HEK293 (cell line): ENCODE measurements around the gene PHACTR3.

Source experiments
- CTCF ChIA-PET: fragments of 350-600 bp; formaldehyde crosslinking; extraction: SDS; loops from one replicate; lab custom pipeline; 2021; ENCODE audit warnings: antibody characterized with exemption; lab: Yijun Ruan, JAX
- POLR2A ChIA-PET: fragments of 300-600 bp; formaldehyde crosslinking; extraction: SDS; loops from one replicate; lab custom pipeline; 2020; ENCODE audit warnings: antibody characterized with exemption, inconsistent platforms; lab: Yijun Ruan, JAX
- H3K27ac ChIP-seq: fragments of 200-500 bp; sonication (Bioruptor generic); 2 replicates; pipeline ENCODE4 v1.5.1; 2014; ENCODE audit warnings: low read depth, low read length, control low read depth, inconsistent platforms; ENCODE audit errors: extremely low read depth
- H3K36me3 ChIP-seq, 2 experiments: fragments of 200-500 bp in 1 of 2; sonication (Bioruptor generic) in 1 of 2; 1 replicate in 1 of 2; 2 replicates in 1 of 2; pipeline ENCODE4 v1.5.1; 2014 to 2017; ENCODE audit warnings: inconsistent platforms in 2 of 2, low read length in 2 of 2; ENCODE audit not compliant: control insufficient read depth in 2 of 2, insufficient read depth in 1 of 2
- H3K4me1 ChIP-seq: fragments of 200-500 bp; sonication (Bioruptor generic); 2 replicates; pipeline ENCODE4 v1.5.1; 2014; ENCODE audit warnings: mild to moderate bottlenecking, low read length, inconsistent platforms; ENCODE audit not compliant: control insufficient read depth, insufficient read depth
- H3K4me3 ChIP-seq: 2 replicates; pipeline ENCODE4 v1.5.1; 2011; ENCODE audit warnings: low read depth, mild to moderate bottlenecking, control low read depth, low read length, moderate library complexity
- H3K9me3 ChIP-seq: fragments of 200-500 bp; sonication (Bioruptor generic); 2 replicates; pipeline ENCODE4 v1.5.1; 2014; ENCODE audit warnings: low read depth, low read length, inconsistent platforms; ENCODE audit not compliant: control insufficient read depth, insufficient read depth
- EGR2 ChIP-seq: fragments of 450-650 bp; formaldehyde crosslinking; IDR thresholded peaks from 2 replicates; pipeline ENCODE4 v1.5.1; 2016; ENCODE audit warnings: low read depth, missing biosample characterization, missing genetic modification characterization
- PRDM4 ChIP-seq: fragments of 450-650 bp; formaldehyde crosslinking; IDR thresholded peaks from 2 replicates; pipeline ENCODE4 v1.5.1; 2017; ENCODE audit warnings: missing biosample characterization, missing genetic modification characterization
- ZBTB20 ChIP-seq: fragments of 450-650 bp; formaldehyde crosslinking; IDR thresholded peaks from 2 replicates; pipeline ENCODE4 v1.5.1; 2016; ENCODE audit warnings: missing biosample characterization, missing genetic modification characterization
- ZBTB26 ChIP-seq: fragments of 450-650 bp; formaldehyde crosslinking; optimal IDR thresholded peaks from 2 replicates; pipeline ENCODE3; 2016; ENCODE audit warnings: missing biosample characterization, mild to moderate bottlenecking, missing genetic modification characterization
- ZBTB6 ChIP-seq: fragments of 450-650 bp; formaldehyde crosslinking; IDR thresholded peaks from 2 replicates; pipeline ENCODE4 v1.5.1; 2017; ENCODE audit warnings: missing biosample characterization, missing genetic modification characterization
- ZFHX2 ChIP-seq: fragments of 450-650 bp; formaldehyde crosslinking; conservative IDR thresholded peaks from 2 replicates; pipeline ENCODE4 v1.5.1; 2016; ENCODE audit warnings: missing biosample characterization, missing genetic modification characterization
- ZFP37 ChIP-seq: fragments of 450-650 bp; formaldehyde crosslinking; IDR thresholded peaks from 2 replicates; pipeline ENCODE4 v1.5.1; 2016; ENCODE audit warnings: missing biosample characterization, missing genetic modification characterization
- ZFP69B ChIP-seq: fragments of 450-650 bp; formaldehyde crosslinking; IDR thresholded peaks from 2 replicates; pipeline ENCODE4 v1.5.1; 2016; ENCODE audit warnings: missing biosample characterization, missing genetic modification characterization
- ZNF121 ChIP-seq: fragments of 450-650 bp; formaldehyde crosslinking; IDR thresholded peaks from 2 replicates; pipeline ENCODE4 v1.5.1; 2016; ENCODE audit warnings: missing biosample characterization, missing genetic modification characterization
- ZNF146 ChIP-seq: fragments of 450-650 bp; formaldehyde crosslinking; IDR thresholded peaks from 2 replicates; pipeline ENCODE4 v1.5.1; 2016; ENCODE audit warnings: missing biosample characterization, missing genetic modification characterization
- ZNF214 ChIP-seq: fragments of 450-650 bp; formaldehyde crosslinking; IDR thresholded peaks from 2 replicates; pipeline ENCODE4 v1.5.1; 2017; ENCODE audit warnings: missing biosample characterization, mild to moderate bottlenecking, missing genetic modification characterization, borderline replicate concordance
- ZNF362 ChIP-seq: fragments of 450-650 bp; formaldehyde crosslinking; IDR thresholded peaks from 2 replicates; pipeline ENCODE4 v1.5.1; 2016; ENCODE audit warnings: missing biosample characterization, missing genetic modification characterization
- ZNF600 ChIP-seq: fragments of 450-650 bp; formaldehyde crosslinking; IDR thresholded peaks from 2 replicates; pipeline ENCODE4 v1.5.1; 2016; ENCODE audit warnings: missing biosample characterization, missing genetic modification characterization
- ZSCAN4 ChIP-seq: fragments of 450-650 bp; formaldehyde crosslinking; IDR thresholded peaks from 2 replicates; pipeline ENCODE4 v1.5.1; 2017; ENCODE audit warnings: missing biosample characterization, missing genetic modification characterization

PHACTR3 gene

GRCh38 chr20:59735486-59735885 is 131.1 kb downstream of the PHACTR3 start (continued):
- TF ChIP-seq ZNF362 (tag by site-specific recombination) (no peak), ZFP69B (no peak), ZNF214 (no peak), ZBTB6 (tag by site-specific recombination) (no peak), ZNF600 (tag by site-specific recombination) (no peak), ZNF146 (tag by site-specific recombination) (no peak)

GRCh38 chr20:59735917-59736316 is 131.6 kb downstream of the PHACTR3 start:
- H3K9me3 ChIP-seq, result no peaks in the 10 kb centered on the region
- no peak overlapping the region for H3K4me3 ChIP-seq
- H3K4me1 ChIP-seq, result no peaks in the 10 kb centered on the region
- ChIA-PET CTCF (no interaction called here), POLR2A (no interaction called here)
- TF ChIP-seq ZBTB20 (tag by site-specific recombination), result 0 out of 2 replicates have a peak, but pooled peaks have one; percentile 45
- TF ChIP-seq ZBTB26 (tag by site-specific recombination), result no peak
- no peaks in the 10 kb centered on the region for H3K36me3 ChIP-seq
- no peak overlapping the region for H3K27ac ChIP-seq

- no peaks in the 10 kb centered on the region for H3K9me3 ChIP-seq
- TF ChIP-seq ZFHX2 (tag by site-specific recombination) (peak; percentile 41), EGR2 (tag by site-specific recombination) (peak; percentile 48; the same call in 1 of the 2 replicates), PRDM4 (tag by site-specific recombination) (no peak)
- H3K4me1 ChIP-seq, result no peaks in the 10 kb centered on the region
- POLR2A ChIA-PET, result no interaction called here
- CTCF ChIA-PET, result no interaction called here
- H3K4me3 ChIP-seq, result no peak overlapping the region
- no peak overlapping the region for H3K27ac ChIP-seq
- no peaks in the 10 kb centered on the region for H3K36me3 ChIP-seq
Observed at GRCh38 chr20:59736366-59736765, 132.0 kb downstream of the PHACTR3 start.

- Histone ChIP-seq H3K36me3 (no peaks in the 10 kb centered on the region), H3K4me1 (no peaks in the 10 kb centered on the region), H3K4me3 (no peak overlapping the region), H3K9me3 (no peaks in the 10 kb centered on the region), H3K27ac (no peak overlapping the region)
- TF ChIP-seq ZFP37 (tag by site-specific recombination) (no peak), ZSCAN4 (tag by site-specific recombination) (peak; percentile 65; the same call in 1 of the 2 replicates), ZNF121 (tag by site-specific recombination) (no peak)
- CTCF ChIA-PET, result no interaction called here
- POLR2A ChIA-PET, result no interaction called here
Observed at GRCh38 chr20:59737073-59737666, 132.8 kb downstream of the PHACTR3 start.
